ENCODE results near the gene TAP1.

Gene TAP1

DNA sequence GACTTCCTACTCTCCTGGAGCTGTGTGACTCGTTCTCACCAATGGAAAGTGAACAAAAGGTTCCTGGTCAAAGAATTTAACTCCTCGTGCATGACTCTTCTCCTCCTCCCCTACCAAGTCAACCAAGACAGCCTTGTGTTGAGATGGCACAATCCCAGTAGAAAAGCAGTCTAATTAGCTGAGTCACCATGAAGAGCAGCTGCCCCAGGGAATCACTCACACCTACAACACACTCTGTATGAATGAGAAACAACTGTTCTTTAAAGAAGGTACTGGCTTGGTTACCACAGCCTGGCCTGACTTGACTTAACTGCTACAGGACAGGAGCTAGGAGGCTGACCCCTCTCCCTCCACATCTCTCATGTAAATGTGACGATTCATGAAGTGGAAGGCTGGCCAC, 33.8 kb downstream of the TAP1 start:
- H3K4me3 ChIP-seq (replicated peaks in 1 of 2; ENCODE audit: low read depth in 2 of 2, low read length in 2 of 2), result no peak overlapping the region
- no peak for TF ChIP-seq CTCF (IDR thresholded peaks at IDR 0.05; ENCODE audit: low read depth, low read length)
- DNase-seq (ENCODE audit: low read depth in 2 of 2), result peak; percentile 39 to 83

DNA sequence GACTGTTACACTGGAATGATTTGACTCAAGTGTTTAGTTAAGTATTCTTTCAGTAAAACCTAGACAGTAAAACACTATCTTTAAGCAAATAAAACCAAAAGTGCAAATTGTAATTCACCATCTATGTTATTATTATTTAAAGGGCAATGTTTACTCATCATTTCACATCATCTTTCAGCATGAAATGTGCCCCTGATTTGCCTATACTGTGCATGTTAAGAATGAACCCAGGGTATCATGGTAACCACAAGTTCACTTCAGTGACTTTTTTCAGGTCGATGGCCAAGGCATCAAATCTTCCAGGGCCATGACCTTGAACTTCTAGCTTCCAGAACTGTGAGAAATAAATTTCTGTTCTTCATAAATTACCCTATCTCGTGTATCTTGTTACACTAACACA, 34.6 kb downstream of the TAP1 start:
- H3K4me3 ChIP-seq (replicated peaks in 1 of 2; ENCODE audit: low read depth in 2 of 2, low read length in 2 of 2), result no peak overlapping the region
- no peak for TF ChIP-seq CTCF (IDR thresholded peaks at IDR 0.05; ENCODE audit: low read depth, low read length)
- no peak for DNase-seq (ENCODE audit: low read depth in 2 of 2)

DNA sequence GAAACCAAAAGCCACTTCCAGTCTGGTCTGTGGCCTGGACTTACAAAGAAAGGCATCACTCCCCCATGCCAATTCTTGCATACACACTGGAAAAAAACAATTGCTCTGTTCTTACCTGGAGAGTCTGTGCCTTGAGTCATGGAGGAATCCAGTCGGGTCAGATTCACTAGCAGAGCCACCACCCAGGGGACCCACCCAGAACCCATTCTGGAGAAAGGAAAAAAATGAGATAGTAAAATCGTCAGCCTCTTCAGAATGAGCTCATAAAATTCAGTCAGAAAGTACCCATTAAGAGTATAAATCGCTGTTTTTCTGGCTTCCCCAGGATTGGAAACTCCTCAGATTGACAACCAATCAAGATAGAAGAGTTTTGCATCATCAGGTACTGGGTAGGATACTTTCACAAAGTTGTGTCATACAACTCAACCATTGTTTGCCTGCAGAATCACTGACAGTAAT, 36.7 kb downstream of the TAP1 start, which contains the start of gene HLA-DOB:
HLA-DOB (minus strand) TSS at position 257 of the 459 bp plus-strand sequence; CDS start at position 206, 51 bp downstream.
- H3K4me3 ChIP-seq (replicated peaks in 1 of 2; ENCODE audit: low read depth in 2 of 2, low read length in 2 of 2), result no peak within 1 kb of the TSS
- peak; percentile 11 to 41 for DNase-seq (ENCODE audit: low read depth in 2 of 2)
- TF ChIP-seq CTCF (IDR thresholded peaks at IDR 0.05; ENCODE audit: low read depth, low read length), result no peak

- no peak for TF ChIP-seq CTCF (IDR thresholded peaks at IDR 0.05; ENCODE audit: low read depth, low read length)
- H3K4me3 ChIP-seq (replicated peaks in 1 of 2; ENCODE audit: low read depth in 2 of 2, low read length in 2 of 2), result no peak overlapping the region
- DNase-seq (ENCODE audit: low read depth in 2 of 2), result no peak
Observed at GRCh38 chr6:32815996-32816395, 37.5 kb downstream of the TAP1 start.

- DNase-seq (ENCODE audit: low read depth in 2 of 2), result peak; percentile 11 to 63
- TF ChIP-seq CTCF (IDR thresholded peaks at IDR 0.05; ENCODE audit: low read depth, low read length), result no peak
- H3K4me3 ChIP-seq (replicated peaks in 1 of 2; ENCODE audit: low read depth in 2 of 2, low read length in 2 of 2), result no peak overlapping the region
Observed at GRCh38 chr6:32815115-32815514, 38.4 kb downstream of the TAP1 start.

DNA sequence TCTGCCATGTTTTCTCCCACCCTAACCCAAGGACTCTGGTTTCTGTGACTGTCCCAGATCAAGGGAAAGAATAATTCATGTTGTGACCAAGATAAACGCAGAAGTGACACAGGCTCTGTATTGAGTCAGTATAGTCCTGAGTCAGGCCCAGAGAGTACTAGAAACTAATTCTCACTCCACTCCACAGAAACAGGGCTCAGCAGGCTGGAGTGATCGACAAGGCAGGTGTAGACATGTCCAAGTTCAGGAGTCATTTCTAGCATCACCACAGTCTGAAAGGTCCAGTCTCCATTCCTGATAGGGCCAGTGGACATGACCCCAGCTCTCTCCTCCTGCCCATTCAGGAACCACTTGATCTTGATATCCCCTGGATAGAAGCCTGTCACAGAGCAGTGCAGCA, 39.4 kb downstream of the TAP1 start:
- no peak for TF ChIP-seq CTCF (IDR thresholded peaks at IDR 0.05; ENCODE audit: low read depth, low read length)
- no peak overlapping the region for H3K4me3 ChIP-seq (replicated peaks in 1 of 2; ENCODE audit: low read depth in 2 of 2, low read length in 2 of 2)
- no peak for DNase-seq (ENCODE audit: low read depth in 2 of 2)

DNA sequence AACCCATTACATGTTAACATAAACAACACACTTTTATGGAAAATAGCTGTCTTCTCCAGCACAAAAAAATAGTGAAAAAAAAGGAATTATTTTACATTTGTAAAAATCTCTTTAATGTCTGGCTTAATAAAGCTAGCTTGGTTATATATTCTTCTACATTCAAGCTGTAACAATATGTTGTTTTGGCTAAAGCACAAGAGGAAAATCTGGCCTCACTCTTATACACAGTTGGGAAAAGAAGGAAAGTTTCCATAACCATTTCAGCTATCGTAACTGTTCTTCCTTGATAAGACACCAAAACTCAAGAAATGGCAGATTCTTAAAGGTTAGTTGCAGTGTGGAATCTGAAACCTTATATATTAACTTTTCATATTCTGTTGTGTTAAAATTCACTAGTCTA, 44.3 kb downstream of the TAP1 start:
- no peak for TF ChIP-seq CTCF (IDR thresholded peaks at IDR 0.05; ENCODE audit: low read depth, low read length)
- no peak overlapping the region for H3K4me3 ChIP-seq (replicated peaks in 1 of 2; ENCODE audit: low read depth in 2 of 2, low read length in 2 of 2)
- no peak for DNase-seq (ENCODE audit: low read depth in 2 of 2)
